ENCODE data around the gene SLC31A1. TPM values are rescaled to one million over a fixed set of nuclear protein-coding genes. Genes with fewer than 3 reads are reported as not detected.

Gene SLC31A1
- 28.3 and 28.5 TPM in 2 replicates for total RNA-seq (2014; rRNA removed; shearing (Covaris generic))

GRCh38 chr9:113221003-113221799 lies at the start of gene SLC31A1, which contains the start of gene FKBP15:
TSS of gene SLC31A1 (plus strand) at chr9:113221544. CDS start at chr9:113256149, 34,605 bp downstream.
TSS of gene FKBP15 (minus strand) at chr9:113221277. CDS start at chr9:113221243, 34 bp downstream.
- Histone ChIP-seq H3K4me1 (peaks cover 9% of the 10 kb centered on the region), H3K27me3 (no peaks in the 10 kb centered on the region), H3K4me3 (peak within 1 kb of the TSS; percentile 94), H3K36me3 (peaks cover 11% of the 10 kb centered on the region; the same call in 1 of the 2 replicates), H3K9me3 (replicated peaks) (no peaks in the 10 kb centered on the region), H3K27ac (peak within 1 kb of the TSS; percentile 62)
- DNase-seq: peak; percentile 99

- H3K36me3 ChIP-seq: peaks cover 81% of the 10 kb centered on the region
Observed at GRCh38 chr9:113173341-113173740, 48.0 kb upstream of the SLC31A1 start.

GRCh38 chr9:113176803-113177202 lies 44.5 kb upstream of the SLC31A1 start:
- Histone ChIP-seq H3K36me3 (peaks cover 69% of the 10 kb centered on the region), H3K4me3 (no peak overlapping the region), H3K4me1 (no peaks in the 10 kb centered on the region), H3K27ac (no peak overlapping the region), H3K27me3 (no peaks in the 10 kb centered on the region), H3K9me3 (replicated peaks) (no peaks in the 10 kb centered on the region)
- no peak for DNase-seq

More at GRCh38 chr9:113173341-113173740, 48.0 kb upstream of the SLC31A1 start:
- Histone ChIP-seq H3K27me3 (no peaks in the 10 kb centered on the region), H3K4me1 (no peaks in the 10 kb centered on the region), H3K27ac (no peak overlapping the region), H3K4me3 (no peak overlapping the region), H3K9me3 (replicated peaks) (no peaks in the 10 kb centered on the region)
- DNase-seq: no peak

- H3K9me3 ChIP-seq (replicated peaks): no peaks in the 10 kb centered on the region
- H3K27ac ChIP-seq: no peak overlapping the region
- no peaks in the 10 kb centered on the region for H3K4me1 ChIP-seq
- no peaks in the 10 kb centered on the region for H3K27me3 ChIP-seq
- no peak for DNase-seq
- H3K36me3 ChIP-seq: peaks cover 70% of the 10 kb centered on the region
- H3K4me3 ChIP-seq: no peak overlapping the region
Observed at GRCh38 chr9:113177251-113177650, 44.1 kb upstream of the SLC31A1 start.

GRCh38 chr9:113178087-113178486 lies 43.3 kb upstream of the SLC31A1 start:
- H3K9me3 ChIP-seq (replicated peaks): no peaks in the 10 kb centered on the region
- no peak overlapping the region for H3K4me3 ChIP-seq
- no peaks in the 10 kb centered on the region for H3K4me1 ChIP-seq
- H3K36me3 ChIP-seq: peaks cover 68% of the 10 kb centered on the region
- H3K27ac ChIP-seq: no peak overlapping the region
- no peak for DNase-seq
- H3K27me3 ChIP-seq: no peaks in the 10 kb centered on the region

GRCh38 chr9:113179839-113180238 lies 41.5 kb upstream of the SLC31A1 start:
- no peak overlapping the region for H3K27ac ChIP-seq
- H3K4me3 ChIP-seq: no peak overlapping the region
- H3K4me1 ChIP-seq: no peaks in the 10 kb centered on the region
- peaks cover 67% of the 10 kb centered on the region for H3K36me3 ChIP-seq
- no peak for DNase-seq
- H3K27me3 ChIP-seq: no peaks in the 10 kb centered on the region
- no peaks in the 10 kb centered on the region for H3K9me3 ChIP-seq (replicated peaks)

GRCh38 chr9:113181165-113181564 lies 40.2 kb upstream of the SLC31A1 start:
- H3K27ac ChIP-seq: no peak overlapping the region
- no peak for DNase-seq
- H3K4me1 ChIP-seq: no peaks in the 10 kb centered on the region
- no peaks in the 10 kb centered on the region for H3K9me3 ChIP-seq (replicated peaks)
- no peak overlapping the region for H3K4me3 ChIP-seq
- H3K36me3 ChIP-seq: peaks cover 62% of the 10 kb centered on the region
- no peaks in the 10 kb centered on the region for H3K27me3 ChIP-seq

- no peaks in the 10 kb centered on the region for H3K27me3 ChIP-seq
- H3K4me3 ChIP-seq: no peak overlapping the region
- no peak for DNase-seq
- H3K9me3 ChIP-seq (replicated peaks): no peaks in the 10 kb centered on the region
- H3K4me1 ChIP-seq: no peaks in the 10 kb centered on the region
- peaks cover 53% of the 10 kb centered on the region for H3K36me3 ChIP-seq
- H3K27ac ChIP-seq: no peak overlapping the region
Observed at GRCh38 chr9:113183956-113184488, 37.3 kb upstream of the SLC31A1 start.

- Histone ChIP-seq H3K4me3 (no peak overlapping the region), H3K9me3 (replicated peaks) (no peaks in the 10 kb centered on the region), H3K27me3 (no peaks in the 10 kb centered on the region), H3K36me3 (peaks cover 51% of the 10 kb centered on the region), H3K27ac (no peak overlapping the region), H3K4me1 (no peaks in the 10 kb centered on the region)
- DNase-seq: no peak
Observed at GRCh38 chr9:113184539-113184938, 36.8 kb upstream of the SLC31A1 start.

GRCh38 chr9:113185271-113185670 lies 36.1 kb upstream of the SLC31A1 start:
- DNase-seq: no peak
- H3K27ac ChIP-seq: no peak overlapping the region
- H3K4me3 ChIP-seq: no peak overlapping the region
- H3K9me3 ChIP-seq (replicated peaks): no peaks in the 10 kb centered on the region
- H3K4me1 ChIP-seq: no peaks in the 10 kb centered on the region
- no peaks in the 10 kb centered on the region for H3K27me3 ChIP-seq
- peaks cover 57% of the 10 kb centered on the region for H3K36me3 ChIP-seq

- Histone ChIP-seq H3K27ac (no peak overlapping the region), H3K4me3 (no peak overlapping the region), H3K27me3 (no peaks in the 10 kb centered on the region), H3K4me1 (no peaks in the 10 kb centered on the region), H3K9me3 (replicated peaks) (no peaks in the 10 kb centered on the region), H3K36me3 (peaks cover 55% of the 10 kb centered on the region)
- DNase-seq: no peak
Observed at GRCh38 chr9:113186137-113186755, 35.1 kb upstream of the SLC31A1 start.

- no peak overlapping the region for H3K27ac ChIP-seq
- no peak for DNase-seq
- H3K9me3 ChIP-seq (replicated peaks): no peaks in the 10 kb centered on the region
- H3K4me3 ChIP-seq: no peak overlapping the region
- peaks cover 49% of the 10 kb centered on the region for H3K36me3 ChIP-seq
- H3K4me1 ChIP-seq: no peaks in the 10 kb centered on the region
- no peaks in the 10 kb centered on the region for H3K27me3 ChIP-seq
Observed at GRCh38 chr9:113187929-113188595, 33.3 kb upstream of the SLC31A1 start.

GRCh38 chr9:113192455-113192854 lies 28.9 kb upstream of the SLC31A1 start:
- Histone ChIP-seq H3K27ac (no peak overlapping the region), H3K4me3 (no peak overlapping the region), H3K27me3 (no peaks in the 10 kb centered on the region), H3K4me1 (no peaks in the 10 kb centered on the region), H3K36me3 (peaks cover 45% of the 10 kb centered on the region), H3K9me3 (replicated peaks) (no peaks in the 10 kb centered on the region)
- no peak for DNase-seq

- Histone ChIP-seq H3K27me3 (no peaks in the 10 kb centered on the region), H3K36me3 (peaks cover 62% of the 10 kb centered on the region), H3K4me3 (no peak overlapping the region), H3K27ac (no peak overlapping the region), H3K4me1 (no peaks in the 10 kb centered on the region), H3K9me3 (replicated peaks) (no peaks in the 10 kb centered on the region)
- DNase-seq: no peak
Observed at GRCh38 chr9:113199683-113200329, 21.5 kb upstream of the SLC31A1 start.
